ENCODE results near the gene ZFYVE1.

Gene ZFYVE1

GRCh38 chr14:72999316-72999715 is 27.6 kb downstream of the ZFYVE1 start:
- no peak overlapping the region for H3K4me3 ChIP-seq (ENCODE audit: low read length)
- H3K4me1 ChIP-seq (ENCODE audit: control insufficient read depth, insufficient read depth, low read length) = no peaks in the 10 kb centered on the region
- no peak for DNase-seq (ENCODE audit: low read depth)
- H3K27me3 ChIP-seq (replicated peaks; ENCODE audit: control insufficient read depth, insufficient read depth, low read length) = no peaks in the 10 kb centered on the region
- H3K9me3 ChIP-seq (ENCODE audit: control insufficient read depth, low read length) = no peaks in the 10 kb centered on the region
- H3K9ac ChIP-seq (ENCODE audit: low read length) = no peak overlapping the region
- peaks cover 55% of the 10 kb centered on the region for H3K36me3 ChIP-seq (ENCODE audit: control insufficient read depth, insufficient read depth, low read length, severe bottlenecking)

- H3K27me3 ChIP-seq (replicated peaks; ENCODE audit: control insufficient read depth, insufficient read depth, low read length) = no peaks in the 10 kb centered on the region
- no peak for DNase-seq (ENCODE audit: low read depth)
- no peaks in the 10 kb centered on the region for H3K4me1 ChIP-seq (ENCODE audit: control insufficient read depth, insufficient read depth, low read length)
- H3K9ac ChIP-seq (ENCODE audit: low read length) = no peak overlapping the region
- H3K4me3 ChIP-seq (ENCODE audit: low read length) = no peak overlapping the region
- H3K9me3 ChIP-seq (ENCODE audit: control insufficient read depth, low read length) = no peaks in the 10 kb centered on the region
- peaks cover 49% of the 10 kb centered on the region for H3K36me3 ChIP-seq (ENCODE audit: control insufficient read depth, insufficient read depth, low read length, severe bottlenecking)
Measured at GRCh38 chr14:72998252-72998903, 28.5 kb downstream of the ZFYVE1 start.

- H3K27me3 ChIP-seq (replicated peaks; ENCODE audit: control insufficient read depth, insufficient read depth, low read length) = no peaks in the 10 kb centered on the region
- DNase-seq (ENCODE audit: low read depth) = no peak
- H3K36me3 ChIP-seq (ENCODE audit: control insufficient read depth, insufficient read depth, low read length, severe bottlenecking) = peaks cover 60% of the 10 kb centered on the region
- H3K9me3 ChIP-seq (ENCODE audit: control insufficient read depth, low read length) = no peaks in the 10 kb centered on the region
- no peak overlapping the region for H3K4me3 ChIP-seq (ENCODE audit: low read length)
- H3K4me1 ChIP-seq (ENCODE audit: control insufficient read depth, insufficient read depth, low read length) = no peaks in the 10 kb centered on the region
- H3K9ac ChIP-seq (ENCODE audit: low read length) = no peak overlapping the region
Measured at GRCh38 chr14:72996916-72997315, 30.0 kb downstream of the ZFYVE1 start.

- Histone ChIP-seq H3K9ac (ENCODE audit: low read length) (no peak overlapping the region), H3K36me3 (ENCODE audit: control insufficient read depth, insufficient read depth, low read length, severe bottlenecking) (peaks cover 61% of the 10 kb centered on the region), H3K9me3 (ENCODE audit: control insufficient read depth, low read length) (no peaks in the 10 kb centered on the region), H3K27me3 (replicated peaks; ENCODE audit: control insufficient read depth, insufficient read depth, low read length) (no peaks in the 10 kb centered on the region), H3K4me1 (ENCODE audit: control insufficient read depth, insufficient read depth, low read length) (no peaks in the 10 kb centered on the region), H3K4me3 (ENCODE audit: low read length) (no peak overlapping the region)
- DNase-seq (ENCODE audit: low read depth) = no peak
Measured at GRCh38 chr14:72990171-72990570, 36.7 kb downstream of the ZFYVE1 start.

GRCh38 chr14:72986857-72987256 is 40.0 kb downstream of the ZFYVE1 start:
- H3K9me3 ChIP-seq (ENCODE audit: control insufficient read depth, low read length) = no peaks in the 10 kb centered on the region
- no peak overlapping the region for H3K4me3 ChIP-seq (ENCODE audit: low read length)
- DNase-seq (ENCODE audit: low read depth) = no peak
- no peaks in the 10 kb centered on the region for H3K27me3 ChIP-seq (replicated peaks; ENCODE audit: control insufficient read depth, insufficient read depth, low read length)
- peaks cover 55% of the 10 kb centered on the region for H3K36me3 ChIP-seq (ENCODE audit: control insufficient read depth, insufficient read depth, low read length, severe bottlenecking)
- H3K4me1 ChIP-seq (ENCODE audit: control insufficient read depth, insufficient read depth, low read length) = no peaks in the 10 kb centered on the region
- H3K9ac ChIP-seq (ENCODE audit: low read length) = no peak overlapping the region

- DNase-seq (ENCODE audit: low read depth) = no peak
- peaks cover 56% of the 10 kb centered on the region for H3K36me3 ChIP-seq (ENCODE audit: control insufficient read depth, insufficient read depth, low read length, severe bottlenecking)
Measured at GRCh38 chr14:72986214-72986613, 40.7 kb downstream of the ZFYVE1 start.

GRCh38 chr14:72982146-72982708 is 44.7 kb downstream of the ZFYVE1 start:
- Histone ChIP-seq H3K9ac (ENCODE audit: low read length) (no peak overlapping the region), H3K36me3 (ENCODE audit: control insufficient read depth, insufficient read depth, low read length, severe bottlenecking) (peaks cover 65% of the 10 kb centered on the region), H3K9me3 (ENCODE audit: control insufficient read depth, low read length) (no peaks in the 10 kb centered on the region), H3K27me3 (replicated peaks; ENCODE audit: control insufficient read depth, insufficient read depth, low read length) (no peaks in the 10 kb centered on the region), H3K4me1 (ENCODE audit: control insufficient read depth, insufficient read depth, low read length) (no peaks in the 10 kb centered on the region), H3K4me3 (ENCODE audit: low read length) (no peak overlapping the region)
- no peak for DNase-seq (ENCODE audit: low read depth)

More at GRCh38 chr14:72986214-72986613, 40.7 kb downstream of the ZFYVE1 start:
- H3K9me3 ChIP-seq (ENCODE audit: control insufficient read depth, low read length) = no peaks in the 10 kb centered on the region
- H3K4me1 ChIP-seq (ENCODE audit: control insufficient read depth, insufficient read depth, low read length) = no peaks in the 10 kb centered on the region
- H3K9ac ChIP-seq (ENCODE audit: low read length) = no peak overlapping the region
- H3K27me3 ChIP-seq (replicated peaks; ENCODE audit: control insufficient read depth, insufficient read depth, low read length) = no peaks in the 10 kb centered on the region
- no peak overlapping the region for H3K4me3 ChIP-seq (ENCODE audit: low read length)

- H3K4me3 ChIP-seq (ENCODE audit: low read length) = no peak overlapping the region
- H3K9ac ChIP-seq (ENCODE audit: low read length) = no peak overlapping the region
- no peaks in the 10 kb centered on the region for H3K4me1 ChIP-seq (ENCODE audit: control insufficient read depth, insufficient read depth, low read length)
- H3K36me3 ChIP-seq (ENCODE audit: control insufficient read depth, insufficient read depth, low read length, severe bottlenecking) = peaks cover 62% of the 10 kb centered on the region
- no peaks in the 10 kb centered on the region for H3K9me3 ChIP-seq (ENCODE audit: control insufficient read depth, low read length)
- DNase-seq (ENCODE audit: low read depth) = no peak
- H3K27me3 ChIP-seq (replicated peaks; ENCODE audit: control insufficient read depth, insufficient read depth, low read length) = no peaks in the 10 kb centered on the region
Measured at GRCh38 chr14:72980863-72981262, 46.0 kb downstream of the ZFYVE1 start.

- Histone ChIP-seq H3K9ac (ENCODE audit: low read length) (no peak overlapping the region), H3K9me3 (ENCODE audit: control insufficient read depth, low read length) (no peaks in the 10 kb centered on the region), H3K4me3 (ENCODE audit: low read length) (no peak overlapping the region), H3K36me3 (ENCODE audit: control insufficient read depth, insufficient read depth, low read length, severe bottlenecking) (peaks cover 75% of the 10 kb centered on the region), H3K4me1 (ENCODE audit: control insufficient read depth, insufficient read depth, low read length) (no peaks in the 10 kb centered on the region), H3K27me3 (replicated peaks; ENCODE audit: control insufficient read depth, insufficient read depth, low read length) (no peaks in the 10 kb centered on the region)
- DNase-seq (ENCODE audit: low read depth) = no peak
Measured at GRCh38 chr14:72978856-72979255, 48.0 kb downstream of the ZFYVE1 start.

GRCh38 chr14:72975770-72976169 is 51.1 kb downstream of the ZFYVE1 start:
- no peaks in the 10 kb centered on the region for H3K4me1 ChIP-seq (ENCODE audit: control insufficient read depth, insufficient read depth, low read length)
- H3K4me3 ChIP-seq (ENCODE audit: low read length) = no peak overlapping the region
- no peaks in the 10 kb centered on the region for H3K9me3 ChIP-seq (ENCODE audit: control insufficient read depth, low read length)
- H3K27me3 ChIP-seq (replicated peaks; ENCODE audit: control insufficient read depth, insufficient read depth, low read length) = no peaks in the 10 kb centered on the region
- no peak overlapping the region for H3K9ac ChIP-seq (ENCODE audit: low read length)
- DNase-seq (ENCODE audit: low read depth) = no peak
- peaks cover 84% of the 10 kb centered on the region for H3K36me3 ChIP-seq (ENCODE audit: control insufficient read depth, insufficient read depth, low read length, severe bottlenecking)

- Histone ChIP-seq H3K9ac (ENCODE audit: low read length) (no peak overlapping the region), H3K4me3 (ENCODE audit: low read length) (no peak overlapping the region), H3K9me3 (ENCODE audit: control insufficient read depth, low read length) (no peaks in the 10 kb centered on the region), H3K36me3 (ENCODE audit: control insufficient read depth, insufficient read depth, low read length, severe bottlenecking) (peaks cover 89% of the 10 kb centered on the region), H3K4me1 (ENCODE audit: control insufficient read depth, insufficient read depth, low read length) (no peaks in the 10 kb centered on the region), H3K27me3 (replicated peaks; ENCODE audit: control insufficient read depth, insufficient read depth, low read length) (no peaks in the 10 kb centered on the region)
- DNase-seq (ENCODE audit: low read depth) = no peak
Measured at GRCh38 chr14:72974661-72975060, 52.2 kb downstream of the ZFYVE1 start.
